ENCODE data around the gene BEST2.

The BEST2 gene

GRCh38 chr19:12779162-12779993 is 27.8 kb downstream of the BEST2 start:
- TF ChIP-seq, protein P1, sequence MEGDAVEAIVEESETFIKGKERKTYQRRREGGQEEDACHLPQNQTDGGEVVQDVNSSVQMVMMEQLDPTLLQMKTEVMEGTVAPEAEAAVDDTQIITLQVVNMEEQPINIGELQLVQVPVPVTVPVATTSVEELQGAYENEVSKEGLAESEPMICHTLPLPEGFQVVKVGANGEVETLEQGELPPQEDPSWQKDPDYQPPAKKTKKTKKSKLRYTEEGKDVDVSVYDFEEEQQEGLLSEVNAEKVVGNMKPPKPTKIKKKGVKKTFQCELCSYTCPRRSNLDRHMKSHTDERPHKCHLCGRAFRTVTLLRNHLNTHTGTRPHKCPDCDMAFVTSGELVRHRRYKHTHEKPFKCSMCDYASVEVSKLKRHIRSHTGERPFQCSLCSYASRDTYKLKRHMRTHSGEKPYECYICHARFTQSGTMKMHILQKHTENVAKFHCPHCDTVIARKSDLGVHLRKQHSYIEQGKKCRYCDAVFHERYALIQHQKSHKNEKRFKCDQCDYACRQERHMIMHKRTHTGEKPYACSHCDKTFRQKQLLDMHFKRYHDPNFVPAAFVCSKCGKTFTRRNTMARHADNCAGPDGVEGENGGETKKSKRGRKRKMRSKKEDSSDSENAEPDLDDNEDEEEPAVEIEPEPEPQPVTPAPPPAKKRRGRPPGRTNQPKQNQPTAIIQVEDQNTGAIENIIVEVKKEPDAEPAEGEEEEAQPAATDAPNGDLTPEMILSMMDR (IDR thresholded peaks at IDR 0.05; ENCODE audit: insufficient read depth, low read depth, low read length, missing control alignments), result no peak
- DNase-seq (ENCODE audit: low read depth), result no peak
- H3K4me3 ChIP-seq (ENCODE audit: low read length), result peak overlapping the region; percentile 69

DNA sequence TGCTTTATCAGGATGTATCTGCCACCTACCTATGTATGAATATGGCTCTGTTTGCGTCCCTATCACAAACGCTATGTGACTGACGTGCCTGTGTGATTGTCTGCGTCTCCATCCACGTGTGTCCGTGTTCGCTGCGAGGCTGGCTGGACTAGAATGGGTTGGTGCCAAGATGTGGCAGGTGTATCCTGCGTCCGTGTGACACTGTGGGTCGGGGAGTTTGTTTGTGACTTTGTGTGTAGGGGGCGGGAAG is 30.5 kb downstream of the BEST2 start:
- peak overlapping the region; percentile 43 for H3K4me3 ChIP-seq (ENCODE audit: low read length)
- DNase-seq (ENCODE audit: low read depth), result no peak
- TF ChIP-seq, protein P1 (IDR thresholded peaks at IDR 0.05; ENCODE audit: insufficient read depth, low read depth, low read length, missing control alignments), result no peak

- DNase-seq (ENCODE audit: low read depth), result peak; percentile 54
- peak overlapping the region; percentile 43 for H3K4me3 ChIP-seq (ENCODE audit: low read length)
- TF ChIP-seq, protein P1 (IDR thresholded peaks at IDR 0.05; ENCODE audit: insufficient read depth, low read depth, low read length, missing control alignments), result no peak
Measured at GRCh38 chr19:12782424-12783290, 31.1 kb downstream of the BEST2 start.

- H3K4me3 ChIP-seq (ENCODE audit: low read length), result peak overlapping the region; percentile 43
- no peak for DNase-seq (ENCODE audit: low read depth)
- TF ChIP-seq, protein P1 (IDR thresholded peaks at IDR 0.05; ENCODE audit: insufficient read depth, low read depth, low read length, missing control alignments), result no peak
Measured at GRCh38 chr19:12783291-12783848, 31.8 kb downstream of the BEST2 start.

DNA sequence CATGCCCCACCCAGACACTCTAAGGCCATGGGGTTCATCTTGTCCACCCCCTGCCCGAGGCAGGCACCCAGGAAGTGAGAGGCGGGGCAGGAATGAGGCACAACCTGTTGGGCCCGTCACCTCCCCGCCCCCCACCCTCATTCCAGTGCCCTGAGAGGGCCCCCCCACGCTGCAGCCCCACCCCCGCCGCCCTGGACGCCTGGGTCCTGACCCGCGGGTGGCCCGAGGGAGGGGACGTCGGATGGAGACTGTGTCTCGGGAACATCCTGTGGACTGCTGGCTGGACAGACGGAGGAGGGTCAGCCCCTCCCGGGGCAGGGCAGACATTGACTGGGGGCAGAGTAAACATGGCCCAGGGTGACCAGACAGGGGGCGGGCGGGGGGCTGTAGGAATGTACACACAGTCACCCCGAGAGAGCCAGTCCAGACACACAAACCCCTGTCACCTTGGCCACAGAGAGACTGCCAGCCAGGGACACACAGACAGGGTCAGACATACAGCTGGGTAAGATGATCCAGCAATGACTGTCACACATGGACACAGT is 32.3 kb downstream of the BEST2 start:
- DNase-seq (ENCODE audit: low read depth), result peak; percentile 82
- TF ChIP-seq, protein P1 (IDR thresholded peaks at IDR 0.05; ENCODE audit: insufficient read depth, low read depth, low read length, missing control alignments), result no peak

GRCh38 chr19:12784394-12784870 is 32.8 kb downstream of the BEST2 start:
- peak; percentile 59 for DNase-seq (ENCODE audit: low read depth)

More for the DNA sequence above, 32.3 kb downstream of the BEST2 start:
- H3K4me3 ChIP-seq (ENCODE audit: low read length), result no peak overlapping the region

More at GRCh38 chr19:12784394-12784870, 32.8 kb downstream of the BEST2 start:
- TF ChIP-seq, protein P1 (IDR thresholded peaks at IDR 0.05; ENCODE audit: insufficient read depth, low read depth, low read length, missing control alignments), result no peak
- H3K4me3 ChIP-seq (ENCODE audit: low read length), result no peak overlapping the region

Measured in epithelial cell of esophagus (primary cell).